Ectodermal cell (in vitro differentiated cells): ENCODE data around the gene PARD3B.

ENCODE experiments used
- H3K27ac ChIP-seq: 2 replicates; pipeline ENCODE4 v1.7.0; 2013; ENCODE audit warnings: mild to moderate bottlenecking, low read depth, low read length; ENCODE audit not compliant: insufficient read depth, poor library complexity, severe bottlenecking
- H3K27me3 ChIP-seq: 2 replicates; pipeline ENCODE4 v1.7.0; 2013; ENCODE audit warnings: mild to moderate bottlenecking, low read length; ENCODE audit not compliant: insufficient read depth, control insufficient read depth, poor library complexity, severe bottlenecking
- H3K36me3 ChIP-seq: one replicate; pipeline ENCODE4 v1.7.0; 2013; ENCODE audit warnings: low read length; ENCODE audit not compliant: control insufficient read depth, insufficient read depth
- H3K4me1 ChIP-seq: one replicate; pipeline ENCODE4 v1.7.0; 2013; ENCODE audit warnings: low read length; ENCODE audit not compliant: control insufficient read depth, insufficient read depth
- H3K4me3 ChIP-seq: 2 replicates; pipeline ENCODE4 v1.7.0; 2013; ENCODE audit warnings: low read depth, low read length, control low read depth; ENCODE audit not compliant: insufficient read depth
- H3K9me3 ChIP-seq: 2 replicates; pipeline ENCODE4 v1.7.0; 2013; ENCODE audit warnings: mild to moderate bottlenecking, low read length, moderate library complexity; ENCODE audit not compliant: control insufficient read depth
- WGBS, 2 experiments: methylation state at CpG; one replicate each; pipeline ENCODE4 v1.1.7; 2013; ENCODE audit warnings: missing lambda C conversion rate in 2 of 2; 5-methylcytosine and 5-hydroxymethylcytosine counted together

Gene PARD3B

DNA sequence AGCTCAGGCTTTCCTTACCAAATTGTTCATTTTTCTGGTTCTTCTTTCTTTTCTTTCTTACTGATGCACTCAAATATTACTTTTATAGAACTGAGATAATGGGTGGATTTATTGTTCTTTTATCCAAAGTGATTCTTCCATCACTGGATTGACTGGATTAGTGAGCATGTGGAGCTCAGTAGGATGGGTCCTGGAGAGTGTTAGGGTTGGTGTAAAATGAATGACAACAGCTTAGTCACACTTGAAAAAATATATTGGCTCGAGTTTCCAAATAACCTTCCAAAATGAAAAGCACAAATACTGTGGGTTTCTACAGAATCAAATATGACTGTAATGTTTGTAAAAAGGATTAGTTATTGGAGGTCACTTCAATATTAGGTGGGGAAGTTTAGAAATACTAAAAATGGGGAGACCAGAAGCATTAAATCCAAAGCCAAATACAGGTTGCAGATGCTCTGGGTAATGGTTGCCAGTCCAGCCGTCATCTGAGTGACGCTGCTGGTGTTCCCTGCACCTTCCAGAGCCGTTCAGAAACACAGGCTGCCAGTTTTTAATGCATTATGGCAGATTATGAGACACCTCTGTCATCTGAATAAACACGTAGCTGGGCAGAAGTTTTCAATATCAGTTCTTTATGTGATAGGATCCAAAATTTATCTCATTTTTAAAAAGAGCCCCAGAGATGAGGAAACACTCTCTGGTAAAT is 842.2 kb downstream of the PARD3B start:
- Histone ChIP-seq H3K36me3 (no peaks in the 10 kb centered on the region), H3K4me1 (no peaks in the 10 kb centered on the region), H3K27ac (no peak overlapping the region), H3K9me3 (no peaks in the 10 kb centered on the region), H3K27me3 (no peaks in the 10 kb centered on the region), H3K4me3 (no peak overlapping the region)
- WGBS, 2 experiments, result 93 to 97% methylated on average over 3 to 5 of the region's 5 CpGs

DNA sequence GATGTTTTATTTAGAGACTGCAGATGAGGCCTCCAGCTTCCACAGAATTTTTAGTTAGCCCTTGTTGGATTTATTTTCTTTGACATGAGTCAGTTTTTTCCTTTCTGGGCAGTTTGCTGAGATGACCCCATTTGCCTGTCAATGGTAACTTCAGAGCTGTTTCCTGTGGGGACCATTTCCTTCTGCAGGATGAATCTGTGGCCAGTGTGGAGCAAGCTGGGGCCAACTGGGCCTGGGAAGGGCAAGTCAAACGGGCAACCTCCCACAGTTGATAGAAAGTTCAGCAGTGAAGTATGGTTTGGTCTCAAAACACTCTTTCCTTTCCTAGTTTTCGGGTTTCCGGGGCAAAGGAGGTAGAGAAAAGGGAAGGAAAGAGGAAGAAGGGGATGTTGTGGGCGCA is 845.6 kb downstream of the PARD3B start:
- Histone ChIP-seq H3K27ac (no peak overlapping the region), H3K4me3 (no peak overlapping the region), H3K9me3 (no peaks in the 10 kb centered on the region), H3K4me1 (no peaks in the 10 kb centered on the region), H3K27me3 (no peaks in the 10 kb centered on the region), H3K36me3 (no peaks in the 10 kb centered on the region)
- 88 to 93% methylated on average over 4 of the region's 4 CpGs for WGBS, 2 experiments

DNA sequence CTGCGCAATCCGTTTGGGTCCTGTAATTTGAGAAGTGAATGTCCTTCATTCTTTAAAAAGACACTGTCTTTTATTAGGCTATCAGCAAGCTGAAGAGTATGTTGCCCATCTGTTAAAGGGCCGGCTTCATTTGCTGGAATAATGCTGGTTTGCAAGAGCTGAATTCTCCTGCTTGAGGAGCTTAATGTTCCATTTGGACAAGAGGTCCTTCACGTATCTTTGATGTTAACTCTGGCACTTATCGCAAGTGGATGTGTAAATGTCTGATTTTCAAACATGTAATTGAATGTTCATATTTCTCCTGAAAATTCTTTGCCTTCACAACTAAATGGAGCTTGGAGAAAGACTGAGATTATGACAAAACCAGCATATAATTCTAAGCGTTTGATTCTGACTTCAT is 856.2 kb downstream of the PARD3B start:
- no peaks in the 10 kb centered on the region for H3K4me1 ChIP-seq
- no peak overlapping the region for H3K4me3 ChIP-seq
- WGBS, 2 experiments, result 89 to 95% methylated on average over 3 to 6 of the region's 6 CpGs
- H3K27me3 ChIP-seq, result no peaks in the 10 kb centered on the region
- no peaks in the 10 kb centered on the region for H3K9me3 ChIP-seq
- H3K36me3 ChIP-seq, result no peaks in the 10 kb centered on the region
- no peak overlapping the region for H3K27ac ChIP-seq

DNA sequence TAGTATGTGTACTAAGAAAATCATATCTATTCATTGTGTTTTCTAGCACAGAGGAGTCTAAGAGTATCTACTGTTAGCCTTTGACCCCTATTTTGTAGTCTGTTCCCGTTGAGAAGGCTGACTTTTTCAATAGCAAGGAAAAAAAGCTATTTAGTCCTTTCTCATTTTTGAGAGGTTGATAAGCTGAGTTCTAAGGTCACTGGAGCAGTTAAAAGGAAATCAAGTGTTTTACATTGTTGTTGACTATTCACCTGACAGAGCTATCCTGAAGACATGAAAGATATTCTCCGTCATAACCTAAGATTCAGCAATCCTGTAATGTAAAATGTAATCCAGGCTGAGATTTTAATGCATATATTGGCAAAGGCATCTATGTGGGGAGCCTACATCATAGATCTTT is 856.7 kb downstream of the PARD3B start:
- Histone ChIP-seq H3K27ac (no peak overlapping the region), H3K36me3 (no peaks in the 10 kb centered on the region), H3K4me3 (no peak overlapping the region), H3K4me1 (no peaks in the 10 kb centered on the region), H3K9me3 (no peaks in the 10 kb centered on the region), H3K27me3 (no peaks in the 10 kb centered on the region)
- whole genome bisulfite sequencing, 2 experiments, result 58 to 89% methylated on average over 1 to 2 of the region's 2 CpGs

DNA sequence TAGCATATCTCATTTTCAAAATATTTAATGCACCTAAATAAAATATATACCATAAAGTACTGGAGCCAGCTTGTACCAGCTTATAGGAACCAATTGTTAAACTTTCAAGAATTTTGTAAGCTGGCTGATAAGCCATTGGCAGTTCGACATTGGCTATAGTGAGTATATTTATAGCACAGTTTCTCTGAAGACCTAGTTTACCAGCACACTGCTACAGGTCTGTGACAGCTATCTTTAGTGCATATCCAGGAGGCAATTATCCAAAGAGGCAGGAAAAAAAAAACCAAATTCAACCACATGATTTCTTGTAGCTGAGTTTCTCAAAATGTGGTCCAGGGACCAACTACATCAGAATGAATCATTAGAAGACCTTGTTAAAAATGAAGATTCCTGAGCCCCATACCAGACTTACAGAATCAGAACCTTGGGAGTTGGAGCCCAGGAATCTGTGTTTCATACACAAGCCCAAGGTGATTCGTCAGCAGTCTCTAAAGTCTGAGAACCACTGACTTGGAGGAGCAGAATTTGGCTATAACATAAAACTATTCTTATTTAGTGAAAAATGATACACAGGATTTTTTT is 858.1 kb downstream of the PARD3B start:
- no peaks in the 10 kb centered on the region for H3K36me3 ChIP-seq
- no peaks in the 10 kb centered on the region for H3K9me3 ChIP-seq
- no peaks in the 10 kb centered on the region for H3K27me3 ChIP-seq
- H3K27ac ChIP-seq, result no peak overlapping the region
- WGBS, 2 experiments, result 90 to 96% methylated on average over 2 of the region's 2 CpGs
- no peaks in the 10 kb centered on the region for H3K4me1 ChIP-seq
- H3K4me3 ChIP-seq, result no peak overlapping the region

DNA sequence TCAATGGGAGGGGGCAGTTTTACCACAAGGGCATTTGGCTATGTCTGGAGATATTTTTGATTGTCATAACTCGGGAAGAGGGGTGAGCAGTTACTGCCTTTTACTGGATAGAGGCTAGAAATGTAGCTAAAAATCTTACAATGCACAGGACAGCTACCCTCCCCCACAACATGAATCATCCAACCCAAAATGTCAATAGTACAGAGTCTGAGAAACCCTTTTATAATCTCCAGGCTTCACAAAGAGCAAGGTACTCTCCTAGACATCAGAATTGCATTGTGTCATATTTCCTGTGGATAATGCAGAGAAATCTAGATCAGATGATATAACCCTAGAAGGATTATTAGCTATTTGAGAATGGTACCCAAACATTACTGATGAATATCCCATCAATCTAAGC is 859.9 kb downstream of the PARD3B start:
- Histone ChIP-seq H3K4me3 (no peak overlapping the region), H3K27ac (no peak overlapping the region), H3K9me3 (no peaks in the 10 kb centered on the region), H3K4me1 (no peaks in the 10 kb centered on the region), H3K36me3 (no peaks in the 10 kb centered on the region), H3K27me3 (no peaks in the 10 kb centered on the region)
- 90 to 92% methylated on average over 1 of the region's 1 CpG for WGBS, 2 experiments

DNA sequence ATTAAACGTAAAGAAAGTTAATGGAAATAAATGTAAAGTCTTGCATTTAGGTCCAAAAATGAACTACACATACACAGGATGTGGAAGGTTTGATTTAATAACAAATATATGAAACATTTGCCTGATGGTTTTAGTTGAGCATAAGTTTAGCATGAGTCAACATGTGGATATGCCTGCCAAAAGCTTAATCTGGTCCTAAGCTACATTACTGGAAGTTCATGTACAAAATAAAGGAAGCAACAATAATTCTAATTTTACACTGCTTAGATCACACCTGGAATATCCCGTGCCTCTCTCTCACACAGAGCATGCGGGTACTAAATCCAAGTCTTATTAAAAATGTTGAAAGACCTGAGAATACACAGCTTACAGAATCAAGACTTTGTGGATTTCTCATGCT is 860.5 kb downstream of the PARD3B start:
- H3K36me3 ChIP-seq, result no peaks in the 10 kb centered on the region
- H3K4me1 ChIP-seq, result no peaks in the 10 kb centered on the region
- WGBS, 2 experiments, result 92 to 94% methylated on average over 3 of the region's 3 CpGs
- H3K9me3 ChIP-seq, result no peaks in the 10 kb centered on the region
- H3K27me3 ChIP-seq, result no peaks in the 10 kb centered on the region
- H3K4me3 ChIP-seq, result no peak overlapping the region
- H3K27ac ChIP-seq, result no peak overlapping the region

DNA sequence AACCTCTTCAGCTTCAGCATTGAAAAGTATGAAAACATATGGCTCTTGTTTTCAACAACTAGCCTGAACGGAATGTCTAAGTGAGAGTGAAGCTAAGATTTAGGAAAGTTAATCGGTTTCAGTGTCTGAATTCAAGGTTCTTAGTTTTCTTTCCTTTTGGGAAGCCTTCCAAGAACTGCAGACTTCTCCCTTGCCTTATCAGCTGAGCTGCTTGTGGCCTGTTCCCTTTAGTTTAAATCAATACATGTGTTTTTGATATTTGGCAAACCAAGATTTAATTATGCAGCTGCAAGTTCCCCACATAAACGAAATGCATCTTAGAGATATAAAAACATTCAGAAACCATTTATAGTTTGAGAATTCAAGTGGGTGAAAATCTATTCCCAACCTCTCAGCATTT is 862.7 kb downstream of the PARD3B start:
- no peak overlapping the region for H3K4me3 ChIP-seq

DNA sequence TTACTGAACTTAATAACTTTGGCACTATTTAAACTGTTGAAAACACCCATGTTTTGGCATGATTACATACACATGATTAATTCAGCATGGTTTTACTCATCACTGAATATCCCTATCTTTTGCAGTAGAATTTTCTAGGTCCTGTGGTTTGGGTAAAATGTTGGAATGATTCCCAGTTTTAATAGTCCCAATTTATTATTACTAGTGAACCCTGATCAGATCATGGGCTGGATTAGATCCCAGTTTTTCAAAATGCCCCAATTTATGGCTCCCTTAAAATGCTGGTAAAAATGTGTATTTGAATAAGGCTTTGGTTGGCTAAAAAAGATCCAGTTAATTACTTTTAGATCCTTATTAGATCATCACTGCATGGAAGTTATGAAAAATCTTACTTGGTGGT is 863.4 kb downstream of the PARD3B start:
- no peaks in the 10 kb centered on the region for H3K36me3 ChIP-seq
- H3K27me3 ChIP-seq, result no peaks in the 10 kb centered on the region
- no peak overlapping the region for H3K4me3 ChIP-seq
- H3K9me3 ChIP-seq, result no peaks in the 10 kb centered on the region
- no peaks in the 10 kb centered on the region for H3K4me1 ChIP-seq
- no peak overlapping the region for H3K27ac ChIP-seq

More for the DNA sequence above, 862.7 kb downstream of the PARD3B start:
- Histone ChIP-seq H3K27me3 (no peaks in the 10 kb centered on the region), H3K36me3 (no peaks in the 10 kb centered on the region), H3K9me3 (no peaks in the 10 kb centered on the region), H3K4me1 (no peaks in the 10 kb centered on the region), H3K27ac (no peak overlapping the region)
- 89 to 100% methylated on average over 2 of the region's 3 CpGs for WGBS, 2 experiments

DNA sequence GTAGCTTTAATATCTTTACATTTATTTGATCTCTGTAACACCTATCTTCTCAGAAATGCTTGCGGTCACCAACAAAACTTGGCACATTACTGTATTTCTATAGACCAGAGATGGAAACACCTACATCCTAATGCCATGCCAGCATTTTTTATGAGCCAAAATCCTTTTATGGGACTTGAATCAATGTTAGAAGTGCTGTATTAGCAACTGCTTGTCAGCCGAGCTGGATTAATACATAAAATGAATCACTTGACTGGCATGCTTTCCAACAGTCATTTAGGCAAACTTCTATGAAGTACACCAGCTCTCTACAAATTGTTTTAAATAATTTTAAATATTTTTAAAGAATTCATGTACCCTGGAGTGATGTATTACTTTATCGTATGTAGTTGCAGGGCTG is 864.1 kb downstream of the PARD3B start:
- H3K27me3 ChIP-seq, result no peaks in the 10 kb centered on the region

More for the DNA sequence above, 864.1 kb downstream of the PARD3B start:
- no peak overlapping the region for H3K27ac ChIP-seq
- no peaks in the 10 kb centered on the region for H3K36me3 ChIP-seq
- H3K4me1 ChIP-seq, result no peaks in the 10 kb centered on the region
- WGBS, 2 experiments, result 95 to 96% methylated on average over 3 of the region's 3 CpGs
- H3K4me3 ChIP-seq, result no peak overlapping the region
- H3K9me3 ChIP-seq, result no peaks in the 10 kb centered on the region
